DOHH2 (cell line): ENCODE results near the gene DCAF15.

Experiments used
- H3F3A ChIP-seq: fragments of 200-600 bp; sonication (generic), shearing (Covaris generic); 2 replicates; pipeline ENCODE4 v1.6.0; 2016; ENCODE audit warnings: antibody characterized with exemption, mild to moderate bottlenecking; ENCODE audit not compliant: control insufficient read depth, insufficient read depth
- H3K27ac ChIP-seq: fragments of 200-600 bp; sonication (generic); 2 replicates; pipeline ENCODE4 v1.5.1; 2014; ENCODE audit warnings: low read depth, mild to moderate bottlenecking, low read length, moderate library complexity
- H3K27me3 ChIP-seq: fragments of 200-600 bp; sonication (generic); 2 replicates; pipeline ENCODE4 v1.6.1; 2014; ENCODE audit warnings: mild to moderate bottlenecking, low read length, mixed read lengths; ENCODE audit not compliant: control insufficient read depth
- H3K36me3 ChIP-seq: fragments of 200-600 bp; sonication (generic); 2 replicates; pipeline ENCODE4 v1.6.1; 2014; ENCODE audit warnings: mild to moderate bottlenecking, low read length, moderate library complexity, mixed read lengths; ENCODE audit not compliant: control insufficient read depth
- H3K4me1 ChIP-seq: fragments of 200-600 bp; sonication (generic); 2 replicates; pipeline ENCODE4 v1.6.1; 2014; ENCODE audit warnings: mild to moderate bottlenecking, low read length, mixed read lengths; ENCODE audit not compliant: control insufficient read depth
- H3K4me2 ChIP-seq: fragments of 200-600 bp; sonication (generic); 2 replicates; pipeline ENCODE4 v1.6.0; 2014; ENCODE audit warnings: mild to moderate bottlenecking, low read length, moderate library complexity
- H3K4me3 ChIP-seq: fragments of 200-600 bp; sonication (generic); 2 replicates; pipeline ENCODE4 v1.5.1; 2014; ENCODE audit warnings: mild to moderate bottlenecking, low read length, mixed read lengths
- H3K79me2 ChIP-seq: fragments of 200-600 bp; sonication (generic); 2 replicates; pipeline ENCODE4 v1.6.1; 2014; ENCODE audit warnings: mild to moderate bottlenecking, low read length, mixed read lengths; ENCODE audit not compliant: control insufficient read depth
- H3K9me2 ChIP-seq: fragments of 200-600 bp; sonication (generic); replicated peaks from 2 replicates; pipeline ENCODE4 v1.6.1; 2014; ENCODE audit warnings: mild to moderate bottlenecking, low read length, mixed read lengths; ENCODE audit not compliant: control insufficient read depth
- H3K9me3 ChIP-seq: fragments of 200-600 bp; sonication (generic); 2 replicates; pipeline ENCODE4 v1.6.1; 2014; ENCODE audit warnings: antibody characterized with exemption, low read length, mixed read lengths; ENCODE audit not compliant: control insufficient read depth, insufficient read depth
- H4K20me1 ChIP-seq: fragments of 200-600 bp; sonication (generic); 2 replicates; pipeline ENCODE4 v1.6.0; 2014; ENCODE audit warnings: low read depth, mild to moderate bottlenecking, antibody characterized with exemption, low read length, moderate library complexity; ENCODE audit not compliant: control insufficient read depth, insufficient read depth
- EZH2phosphoT487 ChIP-seq: fragments of 200-600 bp; sonication (generic); IDR thresholded peaks from 2 replicates; pipeline ENCODE4 v1.6.1; 2017; ENCODE audit warnings: borderline replicate concordance, mild to moderate bottlenecking, antibody characterized with exemption, low read length, moderate library complexity, mixed read lengths
- TF ChIP-seq, protein P1 (sequence below): fragments of 200-600 bp; sonication (generic); IDR thresholded peaks from one replicate; pipeline ENCODE4 v1.5.1; 2014; ENCODE audit warnings: antibody characterized with exemption, mild to moderate bottlenecking, low read depth, low read length; ENCODE audit not compliant: poor library complexity, severe bottlenecking

DCAF15 gene

DNA sequence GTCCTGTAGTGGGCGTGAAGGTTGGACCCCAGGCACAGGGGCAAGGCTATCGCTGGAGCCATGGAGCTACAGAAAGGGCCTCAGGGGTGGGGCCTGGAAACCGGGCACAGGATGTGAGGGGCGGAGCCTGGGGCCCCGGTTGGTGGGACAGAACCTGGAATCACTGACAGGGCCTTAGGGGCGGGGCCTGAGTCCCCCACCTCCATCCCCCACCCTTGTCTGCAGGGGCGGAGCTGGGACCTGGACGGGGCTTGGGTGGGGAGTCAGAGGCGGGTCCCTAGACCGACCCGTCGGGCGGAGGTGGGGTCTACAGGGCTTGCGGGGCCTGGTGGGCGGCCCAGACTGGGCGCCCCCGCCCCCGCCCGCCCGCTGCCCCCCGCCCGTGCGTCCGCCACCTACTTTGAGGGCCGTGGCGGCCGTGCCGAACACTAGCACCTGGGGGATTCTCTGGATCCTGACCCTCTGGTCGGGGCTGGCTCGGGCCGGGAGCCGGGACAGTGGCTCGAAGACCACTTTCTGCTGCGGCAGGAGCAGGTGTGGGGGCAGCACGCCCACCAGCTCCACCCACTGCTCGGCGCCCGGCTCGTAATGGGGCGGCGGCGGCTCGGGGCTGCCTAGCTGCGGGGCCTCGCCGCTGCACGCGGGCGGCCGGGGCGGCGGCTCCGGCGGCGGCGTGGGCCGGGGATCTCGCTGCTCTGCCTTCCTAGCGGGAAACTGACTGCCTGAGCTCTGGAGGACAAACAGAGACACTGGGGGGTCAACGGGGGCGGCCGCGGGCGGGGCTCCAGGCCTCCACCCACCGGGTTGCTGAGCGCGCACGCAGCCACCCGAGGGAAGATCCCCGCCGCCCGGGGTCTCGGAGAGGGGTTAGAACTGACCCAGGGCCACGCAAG is 26.3 kb downstream of the DCAF15 start:
- H4K20me1 ChIP-seq = no peaks in the 10 kb centered on the region
- H3K9me2 ChIP-seq = no peaks in the 10 kb centered on the region
- no peaks in the 10 kb centered on the region for H3K79me2 ChIP-seq
- no peaks in the 10 kb centered on the region for H3F3A ChIP-seq
- no peak overlapping the region for H3K4me2 ChIP-seq
- H3K4me3 ChIP-seq = no peak overlapping the region
- H3K4me1 ChIP-seq = peaks cover 32% of the 10 kb centered on the region
- no peak overlapping the region for H3K27ac ChIP-seq
- H3K27me3 ChIP-seq = no peaks in the 10 kb centered on the region
- no peak for TF ChIP-seq EZH2phosphoT487
- TF ChIP-seq, protein P1, sequence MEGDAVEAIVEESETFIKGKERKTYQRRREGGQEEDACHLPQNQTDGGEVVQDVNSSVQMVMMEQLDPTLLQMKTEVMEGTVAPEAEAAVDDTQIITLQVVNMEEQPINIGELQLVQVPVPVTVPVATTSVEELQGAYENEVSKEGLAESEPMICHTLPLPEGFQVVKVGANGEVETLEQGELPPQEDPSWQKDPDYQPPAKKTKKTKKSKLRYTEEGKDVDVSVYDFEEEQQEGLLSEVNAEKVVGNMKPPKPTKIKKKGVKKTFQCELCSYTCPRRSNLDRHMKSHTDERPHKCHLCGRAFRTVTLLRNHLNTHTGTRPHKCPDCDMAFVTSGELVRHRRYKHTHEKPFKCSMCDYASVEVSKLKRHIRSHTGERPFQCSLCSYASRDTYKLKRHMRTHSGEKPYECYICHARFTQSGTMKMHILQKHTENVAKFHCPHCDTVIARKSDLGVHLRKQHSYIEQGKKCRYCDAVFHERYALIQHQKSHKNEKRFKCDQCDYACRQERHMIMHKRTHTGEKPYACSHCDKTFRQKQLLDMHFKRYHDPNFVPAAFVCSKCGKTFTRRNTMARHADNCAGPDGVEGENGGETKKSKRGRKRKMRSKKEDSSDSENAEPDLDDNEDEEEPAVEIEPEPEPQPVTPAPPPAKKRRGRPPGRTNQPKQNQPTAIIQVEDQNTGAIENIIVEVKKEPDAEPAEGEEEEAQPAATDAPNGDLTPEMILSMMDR = no peak
- no peaks in the 10 kb centered on the region for H3K9me3 ChIP-seq
- peaks cover 9% of the 10 kb centered on the region; the same call in 1 of the 2 replicates for H3K36me3 ChIP-seq

- no peak overlapping the region for H3K4me3 ChIP-seq
- peaks cover 9% of the 10 kb centered on the region; the same call in 1 of the 2 replicates for H3K36me3 ChIP-seq
- H3K4me2 ChIP-seq = no peak overlapping the region
- no peaks in the 10 kb centered on the region for H3K9me3 ChIP-seq
- no peak for TF ChIP-seq EZH2phosphoT487
- TF ChIP-seq, protein P1 = no peak
- no peaks in the 10 kb centered on the region for H3K27me3 ChIP-seq
- H3F3A ChIP-seq = no peaks in the 10 kb centered on the region
- no peaks in the 10 kb centered on the region for H3K9me2 ChIP-seq
- no peaks in the 10 kb centered on the region for H4K20me1 ChIP-seq
- peaks cover 32% of the 10 kb centered on the region for H3K4me1 ChIP-seq
- H3K79me2 ChIP-seq = no peaks in the 10 kb centered on the region
- H3K27ac ChIP-seq = no peak overlapping the region
Measured at GRCh38 chr19:13979244-13979615, 26.9 kb downstream of the DCAF15 start.

GRCh38 chr19:13979686-13980085 is 27.4 kb downstream of the DCAF15 start:
- H3K27me3 ChIP-seq = no peaks in the 10 kb centered on the region
- H3K9me2 ChIP-seq = no peaks in the 10 kb centered on the region
- peaks cover 4% of the 10 kb centered on the region for H3F3A ChIP-seq
- no peak overlapping the region for H3K4me3 ChIP-seq
- H4K20me1 ChIP-seq = no peaks in the 10 kb centered on the region
- H3K36me3 ChIP-seq = peaks cover 9% of the 10 kb centered on the region; the same call in 1 of the 2 replicates
- H3K4me2 ChIP-seq = no peak overlapping the region
- no peaks in the 10 kb centered on the region for H3K9me3 ChIP-seq
- no peak overlapping the region for H3K27ac ChIP-seq
- peaks cover 33% of the 10 kb centered on the region for H3K4me1 ChIP-seq
- H3K79me2 ChIP-seq = no peaks in the 10 kb centered on the region
- TF ChIP-seq EZH2phosphoT487 = no peak
- TF ChIP-seq, protein P1 = no peak
